HEK293 (cell line): ENCODE results near the gene FCN3.

ENCODE experiments used
- AEBP2 ChIP-seq: fragments of 450-650 bp; formaldehyde crosslinking; IDR thresholded peaks from 2 replicates; pipeline ENCODE4 v1.5.1; 2016; ENCODE audit warnings: missing biosample characterization, missing genetic modification characterization, borderline replicate concordance
- FEZF1 ChIP-seq: fragments of 450-650 bp; formaldehyde crosslinking; IDR thresholded peaks from 2 replicates; pipeline ENCODE4 v1.5.1; 2016; ENCODE audit warnings: missing biosample characterization, missing genetic modification characterization
- GLI2 ChIP-seq: fragments of 450-650 bp; formaldehyde crosslinking; IDR thresholded peaks from 2 replicates; pipeline ENCODE4; 2017; ENCODE audit warnings: missing biosample characterization, missing genetic modification characterization, low read depth, borderline replicate concordance
- KLF16 ChIP-seq: fragments of 450-650 bp; formaldehyde crosslinking; IDR thresholded peaks from 2 replicates; pipeline ENCODE4 v1.5.1; 2017; ENCODE audit warnings: missing biosample characterization, missing genetic modification characterization
- KLF7 ChIP-seq: fragments of 450-650 bp; formaldehyde crosslinking; IDR thresholded peaks from 2 replicates; pipeline ENCODE4 v1.5.1; 2016; ENCODE audit warnings: missing biosample characterization, missing genetic modification characterization, borderline replicate concordance
- OSR2 ChIP-seq: fragments of 450-650 bp; formaldehyde crosslinking; IDR thresholded peaks from 2 replicates; pipeline ENCODE4 v1.5.1; 2016; ENCODE audit warnings: missing biosample characterization, missing genetic modification characterization
- PRDM1 ChIP-seq: fragments of 450-650 bp; formaldehyde crosslinking; IDR thresholded peaks from 2 replicates; pipeline ENCODE4; 2016; ENCODE audit warnings: missing biosample characterization, missing genetic modification characterization
- PRDM4 ChIP-seq: fragments of 450-650 bp; formaldehyde crosslinking; IDR thresholded peaks from 2 replicates; pipeline ENCODE4 v1.5.1; 2017; ENCODE audit warnings: missing biosample characterization, missing genetic modification characterization
- PRDM6 ChIP-seq: fragments of 450-650 bp; formaldehyde crosslinking; IDR thresholded peaks from 2 replicates; pipeline ENCODE4 v1.5.1; 2017; ENCODE audit warnings: missing biosample characterization, missing genetic modification characterization
- TRIM28 ChIP-seq: IDR thresholded peaks from 2 replicates; pipeline ENCODE4 v1.6.1; 2011; ENCODE audit warnings: low read length, control low read depth, borderline replicate concordance
- ZBTB10 ChIP-seq: fragments of 450-650 bp; formaldehyde crosslinking; IDR thresholded peaks from 2 replicates; pipeline ENCODE4 v1.5.1; 2016; ENCODE audit warnings: missing biosample characterization, missing genetic modification characterization
- ZBTB21 ChIP-seq: fragments of 450-650 bp; formaldehyde crosslinking; IDR thresholded peaks from 2 replicates; pipeline ENCODE4 v1.5.1; 2017; ENCODE audit warnings: missing biosample characterization, missing genetic modification characterization
- ZBTB7A ChIP-seq: fragments of 450-650 bp; formaldehyde crosslinking; IDR thresholded peaks from 2 replicates; pipeline ENCODE4 v1.5.1; 2016; ENCODE audit warnings: low read depth, missing biosample characterization, missing genetic modification characterization
- ZBTB8A ChIP-seq: fragments of 450-650 bp; formaldehyde crosslinking; IDR thresholded peaks from 2 replicates; pipeline ENCODE4 v1.5.1; 2016; ENCODE audit warnings: missing biosample characterization, missing genetic modification characterization
- ZNF112 ChIP-seq: fragments of 450-650 bp; formaldehyde crosslinking; IDR thresholded peaks from 2 replicates; pipeline ENCODE4 v1.5.0; 2017; ENCODE audit warnings: missing biosample characterization, missing genetic modification characterization
- ZNF138 ChIP-seq: fragments of 450-650 bp; formaldehyde crosslinking; IDR thresholded peaks from 2 replicates; pipeline ENCODE4 v1.5.1; 2016; ENCODE audit warnings: missing biosample characterization, missing genetic modification characterization, borderline replicate concordance
- ZNF140 ChIP-seq: fragments of 450-650 bp; formaldehyde crosslinking; IDR thresholded peaks from 2 replicates; pipeline ENCODE4 v1.5.1; 2016; ENCODE audit warnings: missing biosample characterization, missing genetic modification characterization
- ZNF146 ChIP-seq: fragments of 450-650 bp; formaldehyde crosslinking; IDR thresholded peaks from 2 replicates; pipeline ENCODE4 v1.5.1; 2016; ENCODE audit warnings: missing biosample characterization, missing genetic modification characterization
- ZNF2 ChIP-seq: fragments of 450-650 bp; formaldehyde crosslinking; IDR thresholded peaks from 2 replicates; pipeline ENCODE4 v1.5.1; 2016; ENCODE audit warnings: missing biosample characterization, missing genetic modification characterization
- ZNF24 ChIP-seq: fragments of 450-650 bp; formaldehyde crosslinking; IDR thresholded peaks from 2 replicates; pipeline ENCODE4 v1.5.1; 2016; ENCODE audit warnings: missing biosample characterization, missing genetic modification characterization
- ZNF266 ChIP-seq: fragments of 450-650 bp; formaldehyde crosslinking; IDR thresholded peaks from 2 replicates; pipeline ENCODE4 v1.5.1; 2016; ENCODE audit warnings: missing biosample characterization, missing genetic modification characterization, low read depth
- ZNF274 ChIP-seq, 2 experiments: fragments of 200-500 bp in 1 of 2; fragments of 450-650 bp in 1 of 2; sonication (Bioruptor generic) in 1 of 2; formaldehyde crosslinking in 1 of 2; IDR thresholded peaks; 2 replicates each; pipeline versions ENCODE4 v1.5.1 to v1.6.1; 2014 to 2016; ENCODE audit warnings: borderline replicate concordance in 1 of 2, inconsistent platforms in 1 of 2, low read length in 1 of 2, missing biosample characterization in 1 of 2, missing genetic modification characterization in 1 of 2
- ZNF324 ChIP-seq: fragments of 450-650 bp; formaldehyde crosslinking; IDR thresholded peaks from 2 replicates; pipeline ENCODE4 v1.5.1; 2016; ENCODE audit warnings: missing biosample characterization, missing genetic modification characterization
- ZNF426 ChIP-seq: fragments of 450-650 bp; formaldehyde crosslinking; IDR thresholded peaks from 2 replicates; pipeline ENCODE4 v1.5.1; 2017; ENCODE audit warnings: missing biosample characterization, missing genetic modification characterization, mild to moderate bottlenecking, inconsistent platforms, moderate library complexity
- ZNF48 ChIP-seq: fragments of 450-650 bp; formaldehyde crosslinking; IDR thresholded peaks from 2 replicates; pipeline ENCODE4 v1.5.1; 2016; ENCODE audit warnings: missing biosample characterization, missing genetic modification characterization
- ZNF510 ChIP-seq: fragments of 450-650 bp; formaldehyde crosslinking; IDR thresholded peaks from 2 replicates; pipeline ENCODE4 v1.5.1; 2018; ENCODE audit warnings: mild to moderate bottlenecking, missing genetic modification characterization, missing biosample characterization; ENCODE audit not compliant: insufficient replicate concordance
- ZNF544 ChIP-seq: fragments of 450-650 bp; formaldehyde crosslinking; IDR thresholded peaks from 2 replicates; pipeline ENCODE4 v1.5.0; 2017; ENCODE audit warnings: missing biosample characterization, missing genetic modification characterization
- ZNF571 ChIP-seq: fragments of 450-650 bp; formaldehyde crosslinking; IDR thresholded peaks from 2 replicates; pipeline ENCODE4 v1.5.0; 2017; ENCODE audit warnings: missing biosample characterization, missing genetic modification characterization
- ZNF585B ChIP-seq: fragments of 450-650 bp; formaldehyde crosslinking; IDR thresholded peaks from 2 replicates; pipeline ENCODE4 v1.5.1; 2016; ENCODE audit warnings: missing biosample characterization, missing genetic modification characterization
- ZNF596 ChIP-seq: fragments of 450-650 bp; IDR thresholded peaks from 2 replicates; pipeline ENCODE4 v1.5.0; 2018; ENCODE audit warnings: missing biosample characterization, mild to moderate bottlenecking, missing genetic modification characterization, moderate library complexity
- ZNF664 ChIP-seq: fragments of 450-650 bp; formaldehyde crosslinking; IDR thresholded peaks from 2 replicates; pipeline ENCODE4 v1.5.1; 2016; ENCODE audit warnings: missing biosample characterization, missing genetic modification characterization
- ZNF670 ChIP-seq: fragments of 450-650 bp; formaldehyde crosslinking; IDR thresholded peaks from 2 replicates; pipeline ENCODE4 v1.5.1; 2016; ENCODE audit warnings: missing biosample characterization, missing genetic modification characterization, low read depth
- ZNF785 ChIP-seq: fragments of 450-650 bp; formaldehyde crosslinking; IDR thresholded peaks from 2 replicates; pipeline ENCODE4 v1.5.1; 2016; ENCODE audit warnings: missing biosample characterization, missing genetic modification characterization

FCN3 gene

GRCh38 chr1:27357281-27358037 lies 17.2 kb downstream of the FCN3 start (continued):
- TF ChIP-seq ZNF670 (tag by site-specific recombination) (no peak), ZNF24 (no peak), KLF16 (tag by site-specific recombination) (peak; percentile 87), KLF7 (tag by site-specific recombination) (no peak; the same call in 1 of the 2 replicates), FEZF1 (tag by site-specific recombination) (no peak), ZBTB8A (tag by site-specific recombination) (no peak), PRDM1 (tag by site-specific recombination) (no peak), OSR2 (tag by site-specific recombination) (peak; percentile 49; the same call in 1 of the 2 replicates), ZNF324 (no peak), ZNF426 (tag by site-specific recombination) (no peak), PRDM6 (tag by site-specific recombination) (no peak), GLI2 (no peak), ZNF274 (IDR thresholded peaks at IDR 0.05; ENCODE audit: low read length) (no peak), ZNF274 (tag by site-specific recombination; IDR thresholded peaks at IDR 0.05; ENCODE audit: borderline replicate concordance) (no peak), ZNF596 (tag by site-specific recombination) (no peak), ZNF266 (tag by site-specific recombination) (no peak), ZNF544 (tag by site-specific recombination) (no peak), AEBP2 (no peak), ZNF48 (tag by site-specific recombination) (no peak), ZNF664 (tag by site-specific recombination) (no peak), ZNF146 (tag by site-specific recombination) (no peak), ZNF585B (no peak), ZNF138 (no peak), PRDM4 (no peak), ZNF571 (tag by site-specific recombination) (no peak), ZBTB7A (tag by site-specific recombination) (no peak), ZNF785 (tag by site-specific recombination) (no peak), ZNF2 (tag by site-specific recombination) (0 out of 2 replicates have a peak, but pooled peaks have one; percentile 36), ZBTB10 (tag by site-specific recombination) (no peak), ZNF510 (no peak), ZBTB21 (tag by site-specific recombination) (no peak), ZNF140 (no peak), TRIM28 (no peak), ZNF112 (tag by site-specific recombination) (no peak)
